GM23338 (cell line): Measurements from ENCODE around the gene DSE. TPM values are rescaled to one million over a fixed set of nuclear protein-coding genes. Genes with fewer than 3 reads are reported as not detected.

ENCODE experiments used
- ATAC-seq: fragments of 200-7000 bp; cut with Tn5 transposase; 3 replicates; pipeline ENCODE4 v1.9.1; 2020
- DNase-seq: peaks from one replicate; pipeline ENCODE4 v3.0.0-alpha.2; 2015; ENCODE audit warnings: low spot score
- H2AFZ ChIP-seq: fragments of 200-600 bp; sonication (generic); 2 replicates; pipeline ENCODE4 v1.8.0; 2016; ENCODE audit warnings: antibody characterized with exemption, mild to moderate bottlenecking, moderate library complexity
- H3F3A ChIP-seq: fragments of 200-600 bp; sonication (generic); replicated peaks from 2 replicates; pipeline ENCODE4 v1.8.0; 2017; ENCODE audit warnings: antibody characterized with exemption, mixed run types, low read depth
- H3K27ac ChIP-seq: fragments of 200-600 bp; sonication (generic); 2 replicates; pipeline ENCODE4 v1.6.1; 2016; ENCODE audit warnings: low read depth
- H3K27me3 ChIP-seq: fragments of 200-600 bp; sonication (generic); 2 replicates; pipeline ENCODE4 v1.8.0; 2016; ENCODE audit warnings: mild to moderate bottlenecking, mixed run types, moderate library complexity; ENCODE audit not compliant: insufficient read depth
- H3K36me3 ChIP-seq: fragments of 200-600 bp; sonication (generic); 2 replicates; pipeline ENCODE4 v1.8.0; 2016; ENCODE audit warnings: mild to moderate bottlenecking; ENCODE audit not compliant: insufficient read depth
- H3K4me1 ChIP-seq: fragments of 200-600 bp; sonication (generic); 2 replicates; pipeline ENCODE4 v1.8.0; 2016; ENCODE audit warnings: mild to moderate bottlenecking, moderate library complexity; ENCODE audit not compliant: insufficient read depth
- H3K4me2 ChIP-seq: fragments of 200-600 bp; sonication (generic); 2 replicates; pipeline ENCODE4 v1.7.1; 2017; ENCODE audit warnings: mixed run types
- H3K4me3 ChIP-seq: fragments of 200-600 bp; sonication (generic); 2 replicates; pipeline ENCODE4 v1.6.1; 2016; ENCODE audit warnings: mixed run types
- H3K79me2 ChIP-seq: fragments of 200-600 bp; sonication (generic); replicated peaks from 2 replicates; pipeline ENCODE4 v1.8.0; 2017; ENCODE audit warnings: mild to moderate bottlenecking; ENCODE audit not compliant: insufficient read depth
- H3K9me2 ChIP-seq: fragments of 200-600 bp; sonication (generic); 2 replicates; pipeline ENCODE4 v1.8.0; 2017; ENCODE audit not compliant: insufficient read depth
- H4K20me1 ChIP-seq: fragments of 200-600 bp; sonication (generic); replicated peaks from 2 replicates; pipeline ENCODE4 v1.8.0; 2017; ENCODE audit warnings: mild to moderate bottlenecking; ENCODE audit not compliant: insufficient read depth
- H3K27ac Mint-ChIP-seq: 2 replicates; pipeline ENCODE4 v1.8.0; 2020; ENCODE audit warnings: inconsistent platforms, mild to moderate bottlenecking, moderate library complexity, mixed read lengths
- H3K27me3 Mint-ChIP-seq: 3 replicates; pipeline ENCODE4 v1.8.0; 2022; ENCODE audit warnings: low read depth, mild to moderate bottlenecking, moderate library complexity, mixed read lengths, inconsistent platforms; ENCODE audit not compliant: insufficient read depth, poor library complexity
- H3K36me3 Mint-ChIP-seq: 3 replicates; pipeline ENCODE4 v1.8.0; 2021; ENCODE audit warnings: low read depth, mild to moderate bottlenecking, inconsistent platforms, moderate library complexity, mixed read lengths
- H3K4me1 Mint-ChIP-seq: 3 replicates; pipeline ENCODE4 v1.8.0; 2020; ENCODE audit warnings: mild to moderate bottlenecking, inconsistent platforms, mixed read lengths
- H3K4me3 Mint-ChIP-seq: 3 replicates; pipeline ENCODE4 v1.8.0; 2021; ENCODE audit warnings: moderate library complexity, mild to moderate bottlenecking, inconsistent platforms, mixed read lengths
- H3K9me3 Mint-ChIP-seq: 3 replicates; pipeline ENCODE4 v1.8.0; 2020; ENCODE audit warnings: moderate library complexity, mild to moderate bottlenecking, inconsistent platforms, mixed read lengths
- CREB1 ChIP-seq: fragments of 250-450 bp; sonication (Bioruptor Pico); IDR thresholded peaks from 2 replicates; pipeline ENCODE4 v1.5.0; 2020; ENCODE audit warnings: low read depth, mild to moderate bottlenecking, moderate library complexity
- CTCF ChIP-seq, 2 experiments: fragments of 200-600 bp in 1 of 2; sonication (generic) in 1 of 2; conservative IDR thresholded peaks; 2 replicates each; pipeline versions ENCODE4 v1.5.1 to v1.6.1; 2016 to 2017; ENCODE audit warnings: antibody characterized with exemption in 2 of 2, low read depth in 2 of 2, mild to moderate bottlenecking in 2 of 2, moderate library complexity in 1 of 2
- EZH2 ChIP-seq: fragments of 200-600 bp; sonication (generic); IDR thresholded peaks from one replicate; pipeline ENCODE4 v1.8.0; 2017; ENCODE audit warnings: antibody characterized with exemption, mild to moderate bottlenecking, low read depth; ENCODE audit not compliant: unreplicated experiment
- EZH2phosphoT487 ChIP-seq: fragments of 200-600 bp; sonication (generic); IDR thresholded peaks from one replicate; pipeline ENCODE4 v1.8.1; 2018; ENCODE audit warnings: antibody characterized with exemption; ENCODE audit not compliant: unreplicated experiment
- JUNB ChIP-seq: IDR thresholded peaks from one replicate; pipeline ENCODE4 v1.6.1; 2016; ENCODE audit warnings: antibody characterized with exemption; ENCODE audit not compliant: unreplicated experiment
- NANOG ChIP-seq: IDR thresholded peaks from 2 replicates; pipeline ENCODE4 v1.6.1; 2016; ENCODE audit warnings: antibody characterized with exemption, borderline replicate concordance
- POLR2AphosphoS5 ChIP-seq: IDR thresholded peaks from 2 replicates; pipeline ENCODE4 v1.6.1; 2016; ENCODE audit warnings: antibody characterized with exemption, low read depth
- REST ChIP-seq: IDR thresholded peaks from one replicate; pipeline ENCODE4 v1.6.1; 2018; ENCODE audit warnings: antibody characterized with exemption; ENCODE audit not compliant: unreplicated experiment
- STAT1 ChIP-seq: IDR thresholded peaks from one replicate; pipeline ENCODE4 v1.6.1; 2016; ENCODE audit warnings: antibody characterized with exemption; ENCODE audit not compliant: unreplicated experiment
- ZNF114 ChIP-seq: fragments of 250-450 bp; sonication (Bioruptor Pico); IDR thresholded peaks from 2 replicates; pipeline ENCODE4 v1.5.0; 2020; ENCODE audit warnings: mild to moderate bottlenecking, moderate library complexity
- ZNF331 ChIP-seq: fragments of 250-450 bp; sonication (Bioruptor Pico); IDR thresholded peaks from 2 replicates; pipeline ENCODE4 v1.5.0; 2020; ENCODE audit warnings: low read depth, mild to moderate bottlenecking, moderate library complexity
- ZNF462 ChIP-seq: fragments of 250-450 bp; sonication (Bioruptor Pico); IDR thresholded peaks from 2 replicates; pipeline ENCODE4 v1.5.0; 2020; ENCODE audit warnings: mild to moderate bottlenecking, moderate library complexity
- polyA plus RNA-seq: library from polyadenylated mRNA; unstranded; fragments of >200 nt; fragmentation: Nextera tagmentation; extraction: Ambion mirVana; gene quantifications from 2 replicates; pipeline ENCODE4 v1.2.1, GENCODE V29; 2016
- total RNA-seq: library from RNA; depleted of rRNA; stranded (reverse); fragments of >200 nt; shearing (Covaris generic); gene quantifications from 2 replicates; pipeline ENCODE4 v1.2.3, GENCODE V29; 2014

Gene DSE
- total and polyA plus RNA-seq, 2 experiments from 2014 or later = 18.8 to 45.2 TPM

GRCh38 chr6:116400328-116400727 is 29.6 kb downstream of the DSE start:
- Histone ChIP-seq H2AFZ (no peak overlapping the region), H3F3A (no peaks in the 10 kb centered on the region), H4K20me1 (no peaks in the 10 kb centered on the region), H3K79me2 (peaks cover 57% of the 10 kb centered on the region), H3K4me2 (no peak overlapping the region), H3K4me1 (peaks cover 21% of the 10 kb centered on the region), H3K4me3 (no peak overlapping the region), H3K36me3 (peaks cover 4% of the 10 kb centered on the region; the same call in 1 of the 2 replicates), H3K9me2 (no peaks in the 10 kb centered on the region), H3K27ac (no peak overlapping the region), H3K27me3 (no peaks in the 10 kb centered on the region)
- Mint-ChIP-seq H3K4me3 (no peak overlapping the region), H3K36me3 (peaks cover 6% of the 10 kb centered on the region; the same call in 2 of the 3 replicates), H3K27ac (no peak overlapping the region), H3K27me3 (no peaks in the 10 kb centered on the region), H3K4me1 (peaks cover 47% of the 10 kb centered on the region), H3K9me3 (no peaks in the 10 kb centered on the region)
- no peak for ATAC-seq
- no peak for TF ChIP-seq ZNF462
- no peak for TF ChIP-seq POLR2AphosphoS5
- TF ChIP-seq CREB1 (CRISPR knock-in tag) = no peak
- no peak for TF ChIP-seq NANOG
- TF ChIP-seq CTCF (conservative IDR thresholded peaks at IDR 0.05; ENCODE audit: low read depth in 2 of 2) = no peak
- TF ChIP-seq EZH2 = no peak
- TF ChIP-seq ZNF114 (CRISPR knock-in tag) = no peak
- no peak for TF ChIP-seq REST
- no peak for TF ChIP-seq ZNF331
- TF ChIP-seq JUNB = no peak
- TF ChIP-seq STAT1 = no peak
- no peak for TF ChIP-seq EZH2phosphoT487
- DNase-seq = no peak
